Kidney capillary endothelial cell (primary cell): ENCODE results near the gene HAP1.
A peak's percentile ranks its signal among the peaks of the same experiment; 100 is the strongest.

Experiments used
- DNase-seq: peaks from one replicate; pipeline ENCODE4 v3.0.0-alpha.2; 2018; ENCODE audit warnings: low spot score

HAP1 gene

DNA sequence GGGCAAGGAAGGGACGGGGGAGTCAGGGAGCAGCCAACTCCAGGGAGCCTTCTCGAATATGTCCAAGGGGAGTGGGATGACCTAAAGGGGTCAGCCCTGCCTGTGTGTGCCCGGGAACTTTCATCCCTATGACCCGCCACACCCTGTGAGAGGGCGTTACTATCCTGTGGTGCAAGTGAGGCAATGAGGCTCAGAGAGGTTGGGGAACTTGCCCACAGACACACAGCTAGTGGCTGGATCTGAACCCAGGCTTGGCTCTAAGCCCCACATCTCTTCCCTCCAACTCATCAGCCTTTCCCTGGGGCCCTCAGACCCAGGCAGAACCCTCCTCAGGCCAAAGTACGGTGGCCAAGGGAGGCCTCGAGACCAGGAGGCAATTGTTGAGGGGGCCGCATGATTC is 28.9 kb upstream of the HAP1 start:
- no peak for DNase-seq

DNA sequence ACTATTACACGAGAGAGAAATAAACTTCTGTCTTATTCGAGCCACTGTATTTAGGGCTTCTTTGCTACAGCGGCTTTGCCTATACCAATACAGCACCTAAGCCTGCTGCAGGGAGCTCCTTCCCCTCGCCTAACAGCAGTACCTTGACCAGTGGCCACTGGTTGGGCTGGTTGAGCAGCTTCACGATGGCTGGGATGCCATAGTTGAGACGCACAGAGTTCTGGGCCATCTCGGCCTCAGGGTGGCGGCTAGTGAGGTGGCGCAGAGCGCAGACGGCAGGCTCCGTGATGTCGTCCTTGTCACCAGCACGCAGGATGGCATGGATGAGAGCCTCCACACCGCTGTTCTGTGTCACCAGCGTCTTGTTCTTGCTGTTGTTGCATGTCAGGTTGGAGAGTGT is 28.4 kb upstream of the HAP1 start:
- DNase-seq, result no peak

GRCh38 chr17:41762391-41762790 is 27.9 kb upstream of the HAP1 start:
- DNase-seq, result no peak

DNA sequence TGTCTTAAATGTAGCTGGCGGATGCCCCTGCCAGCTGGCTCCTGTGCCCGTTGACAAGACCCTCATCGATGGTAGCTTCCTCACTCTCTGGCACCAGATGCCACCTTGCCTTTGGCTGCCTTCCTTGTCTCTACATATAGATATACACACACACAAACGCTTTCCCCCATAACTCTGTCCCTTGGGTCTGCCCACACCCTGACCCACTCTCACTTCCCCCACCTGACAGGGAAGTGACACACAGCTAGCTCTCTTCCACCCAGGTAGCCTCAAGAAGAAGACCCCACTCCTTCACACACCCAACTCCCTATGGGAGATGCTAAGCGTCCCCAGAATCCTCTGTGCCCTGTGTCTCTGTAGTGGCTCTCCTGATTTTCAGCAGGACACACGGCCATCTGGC is 26.4 kb upstream of the HAP1 start:
- DNase-seq, result no peak

DNA sequence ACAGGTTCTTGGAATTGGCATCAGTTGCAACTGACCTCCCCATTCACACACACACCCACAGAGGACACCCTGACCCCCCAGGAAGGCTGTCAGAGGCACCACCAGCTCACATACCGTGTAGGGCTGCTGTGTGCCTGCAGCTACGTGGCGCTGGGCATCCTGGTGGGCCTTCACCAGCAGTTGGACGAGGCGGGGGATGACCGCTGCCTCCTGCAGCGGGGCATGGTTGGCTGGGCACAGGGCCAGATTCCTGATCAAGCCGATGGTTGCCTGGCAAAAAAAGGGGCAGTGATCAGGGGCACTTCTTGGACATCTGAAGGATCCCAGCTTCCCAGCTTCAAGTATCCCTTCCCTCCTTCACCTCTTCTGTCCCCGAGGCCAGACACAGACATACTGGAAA is 24.2 kb upstream of the HAP1 start:
- DNase-seq, result no peak

DNA sequence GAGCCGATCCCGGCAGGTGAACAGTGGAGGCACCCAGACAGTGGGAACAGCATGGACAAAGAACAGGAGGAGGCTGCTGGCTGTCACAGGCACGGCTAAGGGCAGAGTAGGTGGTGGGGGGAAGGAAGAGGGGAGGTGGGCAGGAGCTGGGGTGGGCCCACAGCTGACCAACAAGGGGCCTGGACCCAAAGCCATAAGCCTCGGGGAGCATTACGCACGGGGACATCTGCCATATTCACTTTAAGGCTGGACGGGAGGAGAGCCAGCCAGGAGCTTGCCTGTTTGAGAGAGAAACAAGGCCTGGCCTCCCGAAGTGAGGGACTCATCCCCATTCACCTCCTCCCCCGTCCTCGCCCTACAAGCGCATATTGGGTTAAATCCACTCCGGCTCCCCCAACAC is 19.6 kb upstream of the HAP1 start:
- no peak for DNase-seq

GRCh38 chr17:41751288-41751687 is 16.8 kb upstream of the HAP1 start:
- DNase-seq, result no peak

- no peak for DNase-seq
These were observed 16.4 kb upstream of the HAP1 start for GRCh38 chr17:41750862-41751261.

- no peak for DNase-seq
These were observed 13.8 kb upstream of the HAP1 start for GRCh38 chr17:41748275-41748674.

DNA sequence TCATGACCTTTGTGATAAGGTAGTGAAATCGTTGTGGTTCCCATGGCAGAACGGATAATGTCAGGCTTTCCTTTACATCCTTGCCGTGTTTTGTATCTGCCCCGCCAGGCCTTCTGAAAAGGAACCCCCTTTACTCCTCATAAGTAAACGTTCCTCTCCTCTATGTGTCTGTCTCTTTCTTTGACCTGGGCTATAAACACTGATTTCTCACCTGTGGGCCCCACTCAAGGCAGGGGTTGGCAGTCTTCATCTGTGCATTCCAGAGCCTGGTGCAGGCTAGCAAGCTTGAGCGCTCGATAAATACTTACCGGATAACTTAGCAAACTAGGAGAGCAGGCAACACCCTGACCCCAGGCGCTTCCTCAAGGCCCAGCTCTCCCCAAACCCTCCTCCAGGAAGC is 7.3 kb upstream of the HAP1 start:
- no peak for DNase-seq

DNA sequence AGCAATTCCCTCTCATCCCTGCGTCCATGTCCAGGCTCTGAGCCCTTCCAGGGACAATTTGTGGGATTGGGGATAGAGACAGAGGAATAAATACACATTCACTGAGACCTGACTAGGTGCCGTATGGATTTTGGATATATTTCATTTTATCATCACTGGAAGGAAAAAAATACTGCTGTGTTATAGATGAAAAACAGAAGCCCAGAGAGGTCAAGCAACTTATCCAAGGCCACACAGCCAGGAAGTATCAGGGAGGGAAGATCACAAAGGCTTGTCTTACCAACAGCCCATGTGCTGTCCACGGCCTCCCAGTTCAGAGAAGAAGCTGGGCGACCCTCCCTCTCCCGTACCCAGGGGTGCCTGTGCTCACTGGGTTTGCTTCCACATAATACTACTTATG is 6.1 kb upstream of the HAP1 start:
- no peak for DNase-seq

DNA sequence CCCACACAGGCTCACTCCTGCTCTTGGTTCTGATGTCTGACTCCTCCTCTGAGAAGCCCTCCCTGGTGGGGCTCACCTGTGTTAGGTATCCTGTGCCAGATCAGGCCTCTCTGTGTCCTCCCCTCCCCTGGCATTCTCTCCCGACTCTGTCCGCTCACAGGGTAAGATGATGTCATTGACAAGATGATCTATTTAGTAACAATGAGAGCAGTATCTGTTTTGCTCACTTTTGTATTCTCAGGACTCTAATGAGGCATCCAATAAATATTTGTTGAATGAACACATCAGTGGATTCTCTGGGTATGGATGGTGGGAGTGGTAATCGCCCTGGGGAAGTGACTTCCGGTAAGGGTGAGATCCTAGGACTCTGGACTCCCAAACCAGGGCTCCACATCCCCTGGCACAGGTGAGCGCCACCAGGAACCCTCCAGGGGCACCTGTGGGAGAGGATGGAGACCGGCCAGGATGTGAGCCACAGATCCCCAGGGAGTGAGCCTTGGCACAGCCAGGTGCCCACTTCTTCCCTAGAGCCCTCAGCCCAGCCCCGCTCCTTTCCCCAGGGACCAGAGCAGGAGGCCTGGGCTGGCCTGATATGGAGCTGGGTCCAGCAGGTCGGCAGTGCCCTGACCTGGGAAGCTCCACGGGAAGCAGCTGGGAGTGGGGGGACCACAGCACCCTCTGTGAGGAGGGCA is 5.4 kb upstream of the HAP1 start:
- DNase-seq, result no peak

- no peak for DNase-seq
These were observed 4.3 kb upstream of the HAP1 start for GRCh38 chr17:41738801-41739112.

- DNase-seq, result peak; percentile 79
These were observed 3.8 kb upstream of the HAP1 start for GRCh38 chr17:41738077-41738800.

GRCh38 chr17:41737680-41738023 is 3.2 kb upstream of the HAP1 start:
- DNase-seq, result no peak

DNA sequence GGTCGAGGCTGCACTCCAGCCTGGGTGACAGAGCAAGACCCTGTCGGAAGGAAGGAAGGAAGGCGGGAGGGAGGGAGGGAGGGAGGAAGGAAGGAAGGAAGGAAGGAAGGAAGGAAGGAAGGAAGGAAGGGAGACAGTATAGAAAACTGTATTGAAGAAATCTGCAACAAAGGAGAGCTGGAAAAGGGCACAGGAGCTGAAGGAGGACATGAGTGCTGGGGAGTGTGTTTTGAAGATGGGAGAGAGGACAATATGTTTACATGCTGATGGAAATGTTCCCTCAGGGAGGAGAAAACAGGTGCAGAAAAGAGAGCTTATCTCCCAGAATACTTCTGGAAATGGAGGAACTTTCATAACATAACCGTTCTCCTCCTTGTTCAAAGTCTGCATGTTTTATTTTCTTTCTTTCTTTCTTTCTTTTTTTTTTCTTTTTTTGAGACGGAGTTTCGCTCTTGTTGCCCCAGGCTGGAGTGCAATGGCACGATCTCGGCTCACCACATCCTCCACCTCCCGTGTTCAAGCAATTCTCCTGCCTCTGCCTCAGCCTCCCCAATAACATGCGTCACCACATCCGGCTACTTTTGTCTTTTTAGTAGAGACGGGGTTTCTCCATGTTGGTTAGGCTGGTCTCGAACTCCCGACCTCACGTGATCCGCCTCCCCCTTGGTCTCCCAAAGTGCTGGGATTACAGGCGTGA is 2.7 kb upstream of the HAP1 start:
- DNase-seq, result no peak

DNA sequence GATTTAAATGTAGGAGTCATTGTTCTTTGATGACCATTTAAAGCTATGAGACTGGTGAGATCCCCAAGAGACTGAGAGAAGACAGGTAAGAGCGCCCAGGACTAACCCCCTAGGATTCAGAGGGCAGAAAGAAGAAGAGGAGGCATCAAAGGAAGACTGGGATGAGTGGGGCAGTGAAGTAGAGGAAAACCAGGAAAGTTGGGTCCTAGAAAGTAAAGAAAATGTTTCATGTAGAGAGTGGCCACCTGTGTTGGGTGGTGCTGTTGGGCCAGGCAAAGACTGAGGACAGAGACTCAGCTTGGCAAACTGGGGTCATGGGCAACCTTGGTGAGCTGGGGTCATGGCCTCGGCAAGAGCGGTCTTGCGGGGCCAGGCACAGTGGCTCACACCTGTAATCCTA is 1.3 kb upstream of the HAP1 start:
- no peak for DNase-seq

DNA sequence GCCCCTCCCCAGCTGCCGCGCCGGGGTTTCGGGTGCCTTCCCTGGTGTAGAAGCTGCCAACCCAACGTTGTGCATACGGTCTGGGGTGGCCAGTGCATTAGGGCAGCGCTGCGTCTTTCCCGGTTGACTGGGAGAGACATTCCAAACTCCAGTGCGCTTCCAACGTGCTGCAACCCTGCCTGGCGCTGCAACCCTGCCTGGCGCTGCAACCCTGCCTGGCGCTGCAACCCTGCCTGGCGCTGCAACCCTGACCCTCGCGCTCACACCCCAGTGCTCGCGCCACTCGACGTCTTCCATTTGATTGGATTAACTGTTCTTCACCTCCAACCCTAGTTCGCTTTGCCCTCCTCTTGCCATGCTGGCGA is 488 bp upstream of the HAP1 start:
- no peak for DNase-seq

GRCh38 chr17:41733348-41734138 is 900 bp downstream of the HAP1 start:
- no peak for DNase-seq

DNA sequence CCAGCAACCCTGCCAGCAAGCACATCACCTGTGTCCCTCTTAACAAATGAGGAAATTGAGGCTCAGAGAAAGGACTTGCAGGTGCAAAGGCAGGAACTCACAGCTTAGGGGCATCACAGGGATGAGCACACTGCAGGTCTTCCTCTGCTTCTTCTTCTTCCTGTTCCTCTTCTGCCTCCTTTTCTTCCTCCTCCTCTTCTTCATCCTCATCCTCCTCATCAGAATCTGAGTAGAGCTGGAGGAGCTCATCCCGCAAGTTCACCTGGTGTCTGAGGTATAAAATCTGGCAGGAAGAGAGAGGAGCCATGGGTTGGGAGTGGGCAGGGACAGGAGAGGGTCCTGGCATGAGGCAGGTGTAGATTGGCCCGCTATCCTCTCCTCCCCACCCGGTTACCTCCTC is 2.6 kb downstream of the HAP1 start:
- no peak for DNase-seq

DNA sequence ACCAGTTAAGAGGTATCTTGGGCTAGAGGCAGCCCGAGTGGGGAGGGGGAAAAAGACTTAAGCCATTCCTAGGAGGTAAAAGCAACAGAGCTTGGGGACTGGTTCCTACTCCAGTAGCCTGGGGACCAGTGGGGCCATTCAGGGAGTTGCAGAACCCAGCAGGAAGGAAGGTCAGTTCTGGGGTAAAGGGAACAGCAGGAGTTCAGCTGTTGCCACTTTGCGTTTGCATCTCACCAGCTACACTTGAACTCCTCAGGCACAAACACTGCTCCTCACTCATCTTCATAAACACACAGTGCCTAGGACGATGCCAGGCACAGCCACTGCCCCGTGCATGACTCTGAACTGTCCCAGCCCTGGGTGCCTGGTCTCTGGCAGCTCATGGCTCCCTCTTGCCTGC is 4.0 kb downstream of the HAP1 start:
- no peak for DNase-seq

DNA sequence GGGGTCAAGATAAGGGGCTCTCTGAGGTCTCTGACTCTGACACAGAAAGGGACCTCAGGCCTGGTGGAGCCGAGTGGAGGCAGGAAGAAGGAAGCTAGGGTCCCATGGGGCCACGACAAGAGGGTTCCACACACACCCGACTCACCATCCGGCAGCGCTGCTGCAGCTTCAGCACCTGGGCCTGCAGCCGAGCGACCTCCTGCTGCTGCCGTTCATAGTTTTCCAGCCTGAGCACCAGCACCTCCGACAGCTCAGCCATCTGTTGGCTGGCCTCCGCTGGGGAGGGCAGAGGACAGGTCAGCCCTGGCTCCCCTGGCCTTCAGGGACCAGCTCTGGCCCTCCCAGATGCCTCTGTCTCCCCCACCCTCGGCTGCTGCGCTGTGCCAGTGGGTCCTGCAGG is 6.4 kb downstream of the HAP1 start:
- no peak for DNase-seq

DNA sequence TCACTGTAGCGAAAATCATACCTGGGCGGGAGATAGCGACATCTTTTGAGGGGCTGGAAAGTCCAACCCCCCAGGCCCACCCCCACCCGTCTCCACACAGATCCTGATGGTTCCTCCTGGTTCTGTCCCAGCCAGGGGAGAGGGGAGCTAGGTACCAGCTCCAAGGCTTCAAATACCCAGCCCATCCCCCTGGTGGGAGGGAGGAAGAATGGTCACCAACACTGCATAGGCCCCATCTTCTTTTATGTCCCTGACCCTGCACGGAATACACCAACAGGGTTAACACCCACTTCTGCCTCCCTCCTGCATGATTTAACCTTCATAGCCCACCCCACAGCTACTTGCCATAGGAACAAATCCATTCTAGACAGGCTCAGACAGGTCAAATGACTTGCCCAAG is 9.3 kb downstream of the HAP1 start:
- no peak for DNase-seq
